ENCODE measurements around the gene VDAC1. TPM values are rescaled to one million over a fixed set of nuclear protein-coding genes. Genes with fewer than 3 reads are reported as not detected.
"Not testable (repeated sequence)": the region's sequence is repeated elsewhere in the genome, so short reads cannot be mapped to it uniquely, and the experiment has no call there.

The VDAC1 gene, protein sequence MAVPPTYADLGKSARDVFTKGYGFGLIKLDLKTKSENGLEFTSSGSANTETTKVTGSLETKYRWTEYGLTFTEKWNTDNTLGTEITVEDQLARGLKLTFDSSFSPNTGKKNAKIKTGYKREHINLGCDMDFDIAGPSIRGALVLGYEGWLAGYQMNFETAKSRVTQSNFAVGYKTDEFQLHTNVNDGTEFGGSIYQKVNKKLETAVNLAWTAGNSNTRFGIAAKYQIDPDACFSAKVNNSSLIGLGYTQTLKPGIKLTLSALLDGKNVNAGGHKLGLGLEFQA
- total RNA-seq (2014; rRNA removed; shearing (Covaris generic)) = 732 and 750 TPM in 2 replicates

DNA sequence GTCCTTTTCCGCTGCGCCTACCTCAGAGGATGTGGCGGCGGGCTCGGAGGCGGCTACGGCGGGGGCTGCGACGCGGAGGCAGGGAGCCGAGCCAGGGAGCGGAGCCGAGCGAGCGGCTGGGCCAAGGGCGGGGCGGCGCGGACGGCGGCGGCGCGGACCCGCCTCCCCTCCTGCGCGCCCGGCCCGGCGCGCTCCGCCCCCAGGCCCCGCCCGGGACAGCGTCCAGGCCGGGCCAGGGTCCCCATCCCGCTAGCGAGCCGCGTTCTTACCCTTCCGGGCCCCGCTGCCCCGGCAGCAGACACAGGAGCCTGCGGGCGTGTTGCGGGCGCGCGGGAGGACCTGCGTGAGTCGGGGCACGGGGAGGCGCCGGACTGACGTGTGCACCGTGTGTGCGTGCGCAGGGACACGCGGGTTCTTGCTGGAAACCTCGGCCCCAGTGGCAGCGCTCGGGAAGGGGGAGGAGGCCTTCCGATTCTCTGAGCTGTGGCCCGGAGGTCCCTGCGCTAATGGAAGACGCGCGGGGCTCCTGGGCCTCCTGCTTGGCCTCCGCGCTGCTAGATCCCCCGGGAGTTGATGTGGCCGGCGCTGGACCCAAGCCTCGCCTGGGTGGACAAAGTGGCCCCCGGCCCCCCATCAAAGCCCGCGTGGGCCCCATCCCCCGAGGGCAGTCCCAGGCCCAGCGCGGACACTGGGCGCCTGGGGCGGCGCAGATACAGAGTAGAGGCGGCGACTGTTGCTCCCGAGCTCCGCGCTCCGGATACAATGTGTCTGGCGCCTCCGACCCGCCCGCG is at the start of gene VDAC1:
VDAC1 (minus strand) TSS at position 350 of the 791 bp plus-strand sequence. CDS start 11,963 bp downstream, outside the sequence.
- DNase-seq (ENCODE audit: low spot score) = peak; percentile 70

DNA sequence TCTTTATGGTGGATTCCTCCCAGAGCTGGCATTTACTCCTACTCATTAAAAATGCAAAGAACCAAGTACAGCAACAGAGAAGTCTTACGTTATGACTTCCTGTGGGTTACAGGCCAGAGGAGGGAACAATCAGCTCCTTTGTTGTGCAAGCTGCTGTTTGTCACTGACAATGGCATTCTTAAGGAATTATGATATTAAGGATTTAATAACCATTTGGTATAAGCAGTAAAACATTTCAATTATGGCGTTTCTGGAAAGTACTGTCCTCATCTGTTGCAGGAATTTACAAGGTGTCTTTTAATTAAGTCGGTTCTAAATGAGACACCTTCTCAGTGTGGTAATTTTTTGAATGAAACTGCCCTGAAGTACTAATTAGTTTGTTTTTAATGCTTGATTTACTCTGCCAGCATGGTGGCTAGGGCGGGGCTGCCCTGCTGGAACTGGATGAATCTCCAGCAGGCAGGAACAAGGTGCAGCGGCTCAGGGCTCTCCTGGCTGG is 49.1 kb upstream of the VDAC1 start:
- DNase-seq (ENCODE audit: low spot score) = peak; percentile 80

DNA sequence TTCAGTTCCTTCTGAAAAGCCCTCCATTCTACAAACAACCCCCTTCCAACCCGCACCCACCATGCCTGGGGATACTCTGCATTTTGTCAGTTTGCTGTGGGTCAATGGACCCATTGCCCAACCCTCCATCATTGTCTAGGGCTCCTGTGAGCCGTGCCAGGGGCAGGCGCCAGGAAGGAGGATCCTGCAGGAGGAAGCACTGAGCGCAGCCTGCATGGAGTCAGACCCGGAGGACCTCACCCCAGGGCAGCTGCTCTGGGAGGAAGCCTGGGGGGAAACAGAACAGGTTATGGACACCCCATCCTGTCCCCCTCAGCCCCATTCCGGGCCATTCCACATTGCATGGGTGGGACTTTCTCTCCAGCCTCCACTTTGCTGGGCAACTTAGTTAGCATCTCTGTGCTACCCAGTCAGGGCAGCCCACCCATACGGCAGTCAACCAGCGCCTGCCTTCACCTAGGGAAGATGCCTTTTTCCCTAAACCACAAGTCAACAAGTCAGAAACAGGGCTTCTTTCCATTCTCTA is 48.6 kb upstream of the VDAC1 start:
- DNase-seq (ENCODE audit: low spot score) = no peak

- DNase-seq (ENCODE audit: low spot score) = no peak
Observed at GRCh38 chr5:134051305-134051704, 46.5 kb upstream of the VDAC1 start.

- no peak for DNase-seq (ENCODE audit: low spot score)
Observed at GRCh38 chr5:134048864-134049263, 44.1 kb upstream of the VDAC1 start.

GRCh38 chr5:134047687-134048056 is 42.9 kb upstream of the VDAC1 start:
- no peak for DNase-seq (ENCODE audit: low spot score)

DNA sequence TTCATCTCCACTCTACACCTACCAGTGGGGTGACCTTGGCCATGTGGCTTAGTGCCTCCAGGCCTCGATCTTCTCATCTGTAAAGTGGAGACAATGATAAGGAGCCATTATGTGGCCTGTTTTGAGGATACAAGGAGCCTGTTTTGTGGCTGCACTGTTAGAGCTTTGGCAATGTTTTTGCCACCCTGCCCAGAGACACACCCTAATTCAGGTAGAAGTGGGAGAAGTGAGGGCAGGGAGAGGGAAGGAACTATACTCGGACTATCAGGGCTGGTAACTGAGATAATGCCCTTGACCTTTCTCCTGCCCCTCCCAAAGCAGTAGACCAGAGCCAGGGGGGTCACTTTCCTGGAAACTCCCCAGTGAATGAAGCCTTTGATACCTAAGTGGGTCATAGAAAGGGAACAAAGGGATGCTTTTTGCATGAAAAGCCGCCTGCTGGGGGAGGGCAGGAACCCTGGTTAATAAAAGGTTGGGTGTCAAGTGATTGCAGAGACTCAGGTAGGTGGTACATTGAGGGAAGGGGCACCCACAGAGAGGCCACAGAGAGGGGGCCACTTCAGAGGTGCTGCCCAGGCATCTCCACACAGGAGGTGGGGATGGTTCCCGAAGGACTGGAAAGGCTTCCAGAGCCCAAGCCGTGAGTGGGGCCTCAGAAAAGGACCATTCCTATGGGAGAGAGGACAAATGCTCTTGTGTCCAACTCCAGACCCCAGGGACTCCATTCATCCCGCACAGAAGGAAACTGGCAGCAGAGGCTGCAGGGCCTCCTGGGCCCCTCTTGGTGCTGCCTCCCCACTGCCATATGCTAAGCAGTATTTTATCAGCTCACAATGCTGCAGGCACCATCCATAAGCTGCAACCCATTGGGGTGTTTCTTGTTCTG is 42.3 kb upstream of the VDAC1 start:
- DNase-seq (ENCODE audit: low spot score) = no peak

GRCh38 chr5:134046330-134046729 is 41.6 kb upstream of the VDAC1 start:
- DNase-seq (ENCODE audit: low spot score) = no peak

DNA sequence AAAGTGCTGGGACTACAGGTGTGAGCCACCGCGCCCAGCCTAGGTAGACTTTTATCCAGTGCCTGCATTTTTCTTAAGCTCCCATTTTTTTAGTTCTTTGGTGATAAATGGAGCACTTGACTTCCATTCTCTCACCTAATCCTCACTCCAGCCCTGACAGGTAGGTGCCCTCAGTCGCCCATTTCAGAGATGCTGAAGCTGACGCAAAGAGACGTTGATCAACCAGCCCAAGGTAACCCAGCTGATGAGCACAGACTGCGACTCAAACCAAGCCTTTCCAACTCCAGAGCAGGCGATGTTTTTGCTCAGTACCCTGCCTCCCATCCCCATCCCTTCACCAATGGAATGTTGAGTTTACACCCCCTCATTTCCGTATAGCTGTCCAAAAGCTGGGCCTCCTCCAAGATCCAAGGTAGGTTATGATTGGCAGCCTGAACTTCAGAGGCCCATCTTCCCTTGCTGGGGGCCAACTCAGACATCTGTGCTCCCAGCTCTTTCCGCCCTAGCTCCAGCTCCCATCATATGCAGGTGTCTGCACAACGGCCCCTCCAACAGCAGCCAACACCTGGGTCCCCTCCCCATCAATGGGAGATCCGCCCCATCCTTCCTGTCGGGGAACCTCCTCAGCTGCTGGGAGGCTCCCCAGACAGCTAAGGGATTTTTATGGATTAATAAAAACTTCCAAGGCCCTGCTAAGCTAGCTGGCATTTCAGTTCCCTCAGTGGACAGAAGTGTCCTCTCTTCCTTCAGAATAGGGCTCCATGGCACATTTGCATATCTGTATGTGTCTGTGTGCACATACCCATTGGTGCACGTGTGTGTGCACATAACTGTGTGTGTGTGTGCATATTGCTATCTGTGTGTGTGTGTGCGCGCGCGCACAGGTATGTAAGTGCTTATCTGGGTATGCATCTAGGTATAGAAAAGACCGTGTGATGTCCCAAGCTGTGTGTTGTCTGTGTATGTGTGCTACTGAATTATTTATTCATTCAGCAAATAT is 39.3 kb upstream of the VDAC1 start:
- DNase-seq (ENCODE audit: low spot score) = no peak

DNA sequence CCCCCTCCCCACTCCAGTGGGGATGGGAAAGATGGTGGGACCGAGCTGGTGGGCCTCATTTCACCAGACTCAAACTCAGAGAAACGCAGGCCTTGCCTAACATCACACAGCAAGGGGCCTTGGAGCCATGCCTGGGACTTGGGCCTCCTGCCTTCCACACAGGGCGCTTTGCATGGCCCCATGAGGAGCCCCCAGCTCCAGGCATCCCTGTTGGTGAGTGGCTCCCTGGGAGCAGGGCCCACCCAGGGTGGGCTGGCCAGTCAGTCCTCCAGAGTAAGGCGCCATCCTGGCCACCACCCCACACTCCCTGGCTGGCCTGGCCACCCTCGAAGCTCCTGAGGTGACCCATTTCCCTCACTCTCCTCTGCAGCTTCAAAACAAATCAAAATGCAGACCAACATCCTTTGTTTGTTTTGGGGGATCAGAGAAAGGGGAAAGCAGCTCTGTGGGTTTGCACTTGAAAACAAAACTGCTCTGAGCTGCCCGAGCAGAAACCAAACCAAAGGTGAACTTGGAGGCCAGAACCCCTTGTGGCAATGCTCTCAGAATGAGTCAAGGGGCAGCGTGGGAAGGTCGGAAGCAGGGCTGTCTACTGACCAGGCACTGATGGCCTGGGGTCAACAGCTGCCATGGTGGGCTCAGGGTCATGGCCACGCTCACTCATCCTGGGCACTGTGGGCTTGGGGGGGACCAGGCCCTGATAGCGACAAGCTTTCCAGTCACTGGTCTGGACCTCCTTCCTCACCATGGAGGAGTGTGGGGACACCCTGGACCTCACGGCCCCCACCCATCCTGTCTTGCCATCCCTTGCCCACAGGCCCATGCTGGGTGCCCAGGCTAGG is 37.0 kb upstream of the VDAC1 start:
- no peak for DNase-seq (ENCODE audit: low spot score)

- no peak for DNase-seq (ENCODE audit: low spot score)
Observed at GRCh38 chr5:134038138-134038537, 33.4 kb upstream of the VDAC1 start.

GRCh38 chr5:134037160-134037559 is 32.4 kb upstream of the VDAC1 start:
- DNase-seq (ENCODE audit: low spot score) = no peak

- DNase-seq (ENCODE audit: low spot score) = no peak
Observed at GRCh38 chr5:134034326-134034725, 29.6 kb upstream of the VDAC1 start.

DNA sequence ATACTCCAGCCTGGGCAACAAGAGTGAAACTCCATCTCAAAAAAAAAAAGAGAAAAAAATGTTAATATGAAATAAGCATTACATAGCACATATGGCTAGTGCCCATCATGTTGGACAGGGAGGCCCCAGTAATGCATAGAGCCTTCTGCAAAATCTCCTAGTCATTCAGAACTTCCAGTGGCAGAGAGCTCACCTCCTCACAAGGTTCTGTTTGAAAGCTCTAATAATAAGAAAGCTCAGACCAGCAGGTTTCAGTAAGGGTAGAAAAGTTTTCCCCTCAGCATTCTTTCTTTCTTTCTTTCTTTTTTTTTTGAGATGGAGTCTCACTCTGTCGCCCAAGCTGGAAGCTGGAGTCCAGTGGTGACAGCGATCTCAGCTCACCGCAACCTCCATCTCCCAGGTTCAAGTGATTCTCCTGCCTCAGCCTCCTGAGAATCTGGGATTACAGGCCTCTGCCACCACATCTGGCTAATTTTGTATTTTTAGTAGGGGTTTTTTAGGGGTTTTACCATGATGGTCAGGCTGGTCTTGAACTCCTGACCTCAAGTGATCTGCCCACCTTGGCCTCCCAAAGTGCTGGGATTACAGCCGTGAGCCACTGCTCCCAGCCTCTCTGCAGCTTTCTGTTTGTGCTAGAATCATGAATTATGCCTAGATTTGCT is 25.7 kb upstream of the VDAC1 start:
- not testable (repeated sequence) for DNase-seq (ENCODE audit: low spot score)

GRCh38 chr5:134029156-134029555 is 24.4 kb upstream of the VDAC1 start:
- DNase-seq (ENCODE audit: low spot score) = peak; percentile 73

DNA sequence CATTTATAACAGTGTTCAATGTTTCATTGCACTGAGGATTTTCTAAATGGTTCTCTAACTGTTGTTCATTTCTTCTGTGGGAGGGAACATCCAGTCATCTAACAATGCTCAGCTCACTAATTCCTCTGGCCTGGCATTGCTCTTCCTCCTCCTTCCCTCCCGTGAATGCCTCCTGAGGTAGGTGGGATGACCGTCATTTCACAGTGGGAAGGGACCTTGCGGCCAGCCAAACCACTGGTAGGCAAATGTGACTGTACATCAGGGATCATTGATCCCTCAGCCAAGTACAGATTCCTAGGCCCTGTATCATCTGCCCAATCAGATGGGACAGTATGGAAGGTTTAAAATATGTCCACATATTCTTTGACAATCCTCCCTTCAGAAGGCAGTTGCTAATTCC is 23.7 kb upstream of the VDAC1 start:
- no peak for DNase-seq (ENCODE audit: low spot score)

- DNase-seq (ENCODE audit: low spot score) = no peak
Observed at GRCh38 chr5:134027288-134027615, 22.5 kb upstream of the VDAC1 start.

- DNase-seq (ENCODE audit: low spot score) = peak; percentile 96
Observed at GRCh38 chr5:134026521-134027287, 21.9 kb upstream of the VDAC1 start.
